GM18520 (cell line): Measurements from ENCODE around the gene TMEM33.
"Not testable (repeated sequence)": the region's sequence is repeated elsewhere in the genome, so short reads cannot be mapped to it uniquely, and the experiment has no call there.

Experiments used
- ATAC-seq: cut with Tn5 transposase; IDR thresholded peaks from one replicate; pipeline ENCODE4 v1.9.1; 2021; ENCODE audit not compliant: unreplicated experiment

TMEM33 gene

GRCh38 chr4:41934901-41935651, at the start of gene TMEM33:
Gene TMEM33 (plus strand): TSS chr4:41935429. CDS start chr4:41935485, 56 bp downstream.
- ATAC-seq, result peak; percentile 87

- no peak for ATAC-seq
These were observed 49.8 kb upstream of the TMEM33 start for GRCh38 chr4:41885456-41885855.

- no peak for ATAC-seq
These were observed 48.0 kb upstream of the TMEM33 start for GRCh38 chr4:41887277-41887676.

- no peak for ATAC-seq
These were observed 47.2 kb upstream of the TMEM33 start for GRCh38 chr4:41887821-41888686.

GRCh38 chr4:41888687-41889074, 46.5 kb upstream of the TMEM33 start:
- ATAC-seq, result no peak

GRCh38 chr4:41889317-41889716, 45.9 kb upstream of the TMEM33 start:
- no peak for ATAC-seq

- ATAC-seq, result no peak
These were observed 45.1 kb upstream of the TMEM33 start for GRCh38 chr4:41890085-41890484.

GRCh38 chr4:41896648-41897047, 38.6 kb upstream of the TMEM33 start:
- no peak for ATAC-seq

GRCh38 chr4:41897698-41898097, 37.5 kb upstream of the TMEM33 start:
- ATAC-seq, result no peak

- ATAC-seq, result not testable (repeated sequence)
These were observed 26.1 kb upstream of the TMEM33 start for GRCh38 chr4:41909136-41909535.

GRCh38 chr4:41912546-41912945, 22.7 kb upstream of the TMEM33 start:
- ATAC-seq, result no peak

GRCh38 chr4:41913509-41913908, 21.7 kb upstream of the TMEM33 start:
- no peak for ATAC-seq

- no peak for ATAC-seq
These were observed 17.0 kb upstream of the TMEM33 start for GRCh38 chr4:41918278-41918677.

- not testable (repeated sequence) for ATAC-seq
These were observed 14.8 kb upstream of the TMEM33 start for GRCh38 chr4:41920416-41920815.

GRCh38 chr4:41921476-41921875, 13.8 kb upstream of the TMEM33 start:
- no peak for ATAC-seq

- no peak for ATAC-seq
These were observed 7.3 kb upstream of the TMEM33 start for GRCh38 chr4:41927796-41928499.

GRCh38 chr4:41930139-41930831, 4.9 kb upstream of the TMEM33 start:
- no peak for ATAC-seq

- no peak for ATAC-seq
These were observed 2.2 kb upstream of the TMEM33 start for GRCh38 chr4:41932988-41933387.

GRCh38 chr4:41933997-41934503, 1.2 kb upstream of the TMEM33 start:
- no peak for ATAC-seq

GRCh38 chr4:41934514-41934900, 722 bp upstream of the TMEM33 start:
- no peak for ATAC-seq

GRCh38 chr4:41935652-41936021, 408 bp downstream of the TMEM33 start:
- no peak for ATAC-seq
